Measurements from ENCODE around the gene ST8SIA6.
"Not testable (repeated sequence)": the region's sequence is repeated elsewhere in the genome, so short reads cannot be mapped to it uniquely, and the experiment has no call there.

ST8SIA6 gene

DNA sequence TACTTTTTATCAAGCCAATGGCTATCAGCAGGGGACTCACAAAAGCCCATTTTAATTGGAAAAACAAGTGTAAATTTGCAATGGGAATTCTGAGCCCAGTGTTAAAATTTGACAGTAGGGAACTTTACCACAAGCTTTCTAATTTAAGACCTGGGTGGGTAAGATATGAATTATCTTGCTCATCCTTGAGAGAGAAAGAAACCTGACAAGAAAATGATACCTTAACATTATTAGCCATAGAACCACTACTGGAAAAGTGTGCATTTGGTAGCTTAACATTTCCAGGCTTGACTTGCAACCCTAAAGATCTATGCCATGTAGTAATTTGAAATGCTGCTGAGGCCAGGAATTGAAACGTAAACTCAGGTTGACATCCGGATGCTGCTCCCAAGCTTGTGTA, 2.7 kb upstream of the ST8SIA6 start:
- DNase-seq (ENCODE audit: low read depth in 2 of 2), result no peak

GRCh38 chr10:17456032-17456548, 1.7 kb upstream of the ST8SIA6 start:
- no peak for DNase-seq (ENCODE audit: low read depth in 2 of 2)

DNA sequence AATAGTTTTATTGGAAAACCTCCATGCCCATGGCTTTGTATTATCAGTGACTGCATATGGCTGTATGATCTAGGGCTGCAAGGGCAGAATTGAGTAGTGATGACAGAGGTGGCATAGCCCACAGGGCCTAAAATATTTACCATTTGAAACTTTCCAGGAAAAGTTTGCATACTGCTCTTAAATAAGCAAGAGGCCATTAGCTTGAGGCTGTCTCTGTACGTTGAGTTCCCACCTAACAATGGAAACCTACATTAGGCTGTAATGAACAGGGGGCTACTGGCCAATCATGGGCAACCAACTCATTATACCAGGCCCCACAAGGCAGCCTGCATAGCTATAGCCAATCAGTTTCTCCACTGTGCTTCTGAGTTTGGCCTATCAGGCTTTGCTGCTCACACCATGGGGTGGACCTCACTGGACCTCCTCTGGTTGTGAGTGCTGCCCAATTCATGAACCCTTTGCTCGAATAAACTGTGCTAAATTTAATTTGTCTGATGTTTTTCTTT, 673 bp upstream of the ST8SIA6 start:
- no peak for DNase-seq (ENCODE audit: low read depth in 2 of 2)

DNA sequence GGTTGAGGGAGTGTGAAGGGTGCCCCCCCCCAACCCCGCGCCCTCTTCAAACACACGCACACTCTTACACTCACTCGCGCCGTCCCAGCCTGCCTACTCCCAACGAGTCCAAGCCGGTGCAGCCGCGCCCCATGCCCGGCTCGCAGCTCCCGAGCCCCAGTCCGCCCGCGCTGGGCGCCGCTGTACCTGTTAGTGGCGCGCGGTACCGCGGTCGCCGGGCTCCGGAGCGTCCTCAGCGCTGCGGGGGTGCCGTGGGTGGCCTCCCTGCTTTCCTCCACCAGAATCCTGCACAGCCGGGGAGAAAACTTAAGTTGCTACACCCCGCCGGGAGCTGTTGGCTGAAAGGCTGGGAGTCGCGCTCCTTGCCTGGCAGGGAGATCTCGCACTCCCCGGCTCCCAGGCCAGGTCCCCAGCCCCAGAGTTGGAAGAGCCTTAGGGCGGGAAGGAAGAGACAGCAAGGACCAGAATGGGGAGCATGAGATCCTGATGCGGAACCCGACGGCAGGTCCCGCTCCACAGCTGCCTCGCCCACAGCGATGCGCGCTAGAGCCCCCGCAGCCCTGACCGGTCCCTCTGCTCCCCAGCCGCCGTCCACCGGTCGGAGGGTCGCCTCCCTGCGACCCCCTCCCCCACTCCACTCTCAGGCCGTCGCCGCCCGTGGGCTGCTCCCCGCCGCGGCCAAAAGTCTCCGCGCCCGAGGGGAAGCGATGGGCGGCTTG, 863 bp downstream of the ST8SIA6 start:
- no peak for DNase-seq (ENCODE audit: low read depth in 2 of 2)

DNA sequence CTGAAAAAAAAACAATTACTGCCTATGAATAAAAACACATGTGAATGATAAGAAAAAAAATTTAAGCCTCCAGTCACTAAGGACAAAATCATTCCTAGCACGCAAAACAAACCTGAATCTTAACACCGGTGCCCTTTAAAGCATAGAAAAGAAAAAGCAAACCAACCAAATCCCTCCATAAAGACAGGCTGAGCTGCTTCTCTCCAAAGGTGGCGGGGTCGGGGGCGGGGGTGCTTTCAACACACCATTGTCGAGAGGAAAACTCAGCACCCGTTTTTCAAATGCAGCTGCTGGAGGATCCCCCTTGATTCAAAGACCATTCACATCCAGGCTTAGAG, 1.4 kb downstream of the ST8SIA6 start:
- DNase-seq (ENCODE audit: low read depth in 2 of 2), result no peak

GRCh38 chr10:17452060-17452841, 2.1 kb downstream of the ST8SIA6 start:
- DNase-seq (ENCODE audit: low read depth in 2 of 2), result no peak

- DNase-seq (ENCODE audit: low read depth in 2 of 2), result no peak
Measured at GRCh38 chr10:17450024-17450423, 4.4 kb downstream of the ST8SIA6 start.

DNA sequence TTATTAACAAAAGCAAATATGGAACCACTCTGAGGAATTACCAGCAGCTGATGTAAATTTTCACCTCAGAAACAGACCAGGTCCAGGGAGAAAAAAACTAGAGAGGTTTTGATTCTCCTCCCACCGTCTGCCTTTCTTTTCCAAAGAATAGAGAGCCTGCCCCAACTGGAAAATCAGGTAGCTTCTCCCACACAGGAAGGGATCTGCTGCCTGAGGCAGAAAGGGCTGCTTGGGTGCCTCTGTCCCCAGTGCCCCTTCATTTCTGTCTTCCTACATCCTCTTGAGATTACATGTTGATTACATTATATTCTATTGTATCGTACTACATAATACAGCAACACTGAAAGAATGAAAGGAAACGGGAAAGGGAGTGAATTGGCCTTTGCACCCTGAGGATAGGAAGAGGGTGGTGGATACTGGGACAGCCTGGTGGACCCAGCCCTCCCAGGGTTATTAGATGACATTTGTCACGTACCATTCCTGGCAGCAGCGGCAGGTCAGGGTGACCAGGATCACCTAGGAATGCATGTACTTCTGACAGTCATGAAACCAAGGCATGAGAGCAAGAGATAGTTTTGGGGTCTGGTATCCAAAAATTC, 8.9 kb downstream of the ST8SIA6 start:
- no peak for DNase-seq (ENCODE audit: low read depth in 2 of 2)

DNA sequence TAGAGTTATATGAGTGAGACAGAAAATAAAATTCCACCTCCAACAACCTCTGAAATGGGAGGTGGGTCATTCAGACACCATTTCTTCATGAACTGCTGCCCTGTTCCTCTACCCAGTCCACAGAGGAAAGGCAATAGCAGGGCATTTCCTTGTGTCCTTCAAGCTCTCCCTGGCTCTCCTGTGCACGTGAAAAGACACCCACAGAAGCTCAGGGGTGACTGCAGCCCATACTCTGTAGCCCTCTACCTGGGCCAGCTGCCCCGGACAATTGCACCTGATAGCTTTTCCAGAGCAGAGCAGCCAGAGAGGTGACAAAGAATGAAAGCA, 10.0 kb downstream of the ST8SIA6 start:
- DNase-seq (ENCODE audit: low read depth in 2 of 2), result no peak

GRCh38 chr10:17443707-17444387, 10.5 kb downstream of the ST8SIA6 start:
- no peak for DNase-seq (ENCODE audit: low read depth in 2 of 2)

- DNase-seq (ENCODE audit: low read depth in 2 of 2), result no peak
Measured at GRCh38 chr10:17438583-17438982, 15.8 kb downstream of the ST8SIA6 start.

- DNase-seq (ENCODE audit: low read depth in 2 of 2), result not testable (repeated sequence)
Measured at GRCh38 chr10:17436578-17436977, 17.8 kb downstream of the ST8SIA6 start.

DNA sequence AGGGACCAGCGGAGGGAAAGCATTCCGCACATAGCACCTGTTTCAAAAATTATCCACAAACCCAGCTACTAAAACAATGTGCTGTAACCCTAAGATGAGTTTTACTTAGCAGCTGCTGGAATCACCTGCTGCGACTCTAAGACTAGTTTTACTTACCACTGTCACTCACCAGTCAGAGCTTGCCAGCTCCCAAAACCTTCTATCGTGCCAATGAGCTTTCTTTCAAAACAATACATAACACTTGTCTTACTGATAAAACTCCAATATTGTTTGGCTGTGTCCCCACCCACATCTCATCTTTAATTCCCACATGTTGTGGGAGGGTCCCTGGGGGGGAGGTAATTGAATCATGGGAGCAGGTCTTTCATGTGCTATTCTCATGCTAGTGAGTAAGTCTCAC, 18.4 kb downstream of the ST8SIA6 start:
- no peak for DNase-seq (ENCODE audit: low read depth in 2 of 2)

- no peak for DNase-seq (ENCODE audit: low read depth in 2 of 2)
Measured at GRCh38 chr10:17435187-17435586, 19.2 kb downstream of the ST8SIA6 start.

- DNase-seq (ENCODE audit: low read depth in 2 of 2), result no peak
Measured at GRCh38 chr10:17432723-17433122, 21.7 kb downstream of the ST8SIA6 start.

GRCh38 chr10:17431871-17432311, 22.5 kb downstream of the ST8SIA6 start:
- DNase-seq (ENCODE audit: low read depth in 2 of 2), result no peak

GRCh38 chr10:17430647-17431355, 23.6 kb downstream of the ST8SIA6 start:
- peak; percentile 34 to 43 for DNase-seq (ENCODE audit: low read depth in 2 of 2)

DNA sequence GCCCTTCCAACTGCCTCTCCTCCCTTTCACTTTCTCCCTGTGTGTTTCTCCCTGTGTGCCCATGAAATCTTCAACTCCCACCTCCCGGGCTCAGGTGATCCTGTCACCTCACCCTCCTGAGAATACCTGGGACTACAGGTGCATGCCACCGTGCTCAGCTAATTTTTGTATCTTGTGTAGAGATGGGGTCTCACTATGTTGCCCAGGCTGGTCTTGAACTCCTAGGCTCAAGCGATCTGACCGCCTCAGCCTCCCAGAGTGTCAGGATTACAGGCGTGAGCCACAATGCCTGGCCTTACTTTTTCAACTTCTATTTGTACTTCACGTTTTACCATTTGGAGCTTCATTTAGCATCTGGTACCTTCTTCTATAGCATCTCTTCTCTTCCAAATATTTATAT, 24.9 kb downstream of the ST8SIA6 start:
- DNase-seq (ENCODE audit: low read depth in 2 of 2), result no peak

DNA sequence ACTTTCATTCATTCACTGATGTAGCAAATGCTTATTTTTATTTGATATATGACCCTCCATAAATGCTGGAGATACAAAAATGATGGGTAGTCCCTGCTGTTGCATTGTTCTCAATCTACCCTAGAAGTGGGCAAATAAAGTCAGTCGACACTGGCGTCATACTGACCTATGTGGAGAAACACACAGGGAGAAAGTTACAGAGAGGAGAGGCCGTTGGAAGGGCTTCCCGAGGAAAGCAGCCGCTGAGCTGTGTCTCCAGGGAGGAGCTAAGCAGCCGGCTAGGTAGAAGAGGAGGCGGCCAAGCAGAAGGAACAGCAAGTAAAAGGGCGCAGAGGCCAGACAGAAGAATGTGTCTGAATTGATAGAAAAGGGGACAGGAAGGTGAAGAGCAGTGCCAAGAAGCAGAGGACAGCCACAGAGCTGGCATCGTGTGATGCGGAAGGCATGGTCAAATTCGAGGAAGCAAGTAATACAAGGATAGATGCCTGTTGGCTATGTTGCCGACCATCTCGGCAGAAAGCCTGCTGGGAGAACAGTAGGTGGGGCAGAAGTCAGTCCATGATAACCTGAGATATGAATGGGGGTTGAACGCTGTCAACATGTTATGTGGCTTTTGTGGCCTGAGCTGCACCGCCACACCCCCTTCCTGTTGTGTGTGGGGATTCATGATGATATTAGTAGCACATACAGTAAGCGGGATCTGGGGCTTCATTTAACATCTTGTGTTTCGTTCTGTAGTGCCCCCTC, 25.9 kb downstream of the ST8SIA6 start:
- no peak for DNase-seq (ENCODE audit: low read depth in 2 of 2)

DNA sequence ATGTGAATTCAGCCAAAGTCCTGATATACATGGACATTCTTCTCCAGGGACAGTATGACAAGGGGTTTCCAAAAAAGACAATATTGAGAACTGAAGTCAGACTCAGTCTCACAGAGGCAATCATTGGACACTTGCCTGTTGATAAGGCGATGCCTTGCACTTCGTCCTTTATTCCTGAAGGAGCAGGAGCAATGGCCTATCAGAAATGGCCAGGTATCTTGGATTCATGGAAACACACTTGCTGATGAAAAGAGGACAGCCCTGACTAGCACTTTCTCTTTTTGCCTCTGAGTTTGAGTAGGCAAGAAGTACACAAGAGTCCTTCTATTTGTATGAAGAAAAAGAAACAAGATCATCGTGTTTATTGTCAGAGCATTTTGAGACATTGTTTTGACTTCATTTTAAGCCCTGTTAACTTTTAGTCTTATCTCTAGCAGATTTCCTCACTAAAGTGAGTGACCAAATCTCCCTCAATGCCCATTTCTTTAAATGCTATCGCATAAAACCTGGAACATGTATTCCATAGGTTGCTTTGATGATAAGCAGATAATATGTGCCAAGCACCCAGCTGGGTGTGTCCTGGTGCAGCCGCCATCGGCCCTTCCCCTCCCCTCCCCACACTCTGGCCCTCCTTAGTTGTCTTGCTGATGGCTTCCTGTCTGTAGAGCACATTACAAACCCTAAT, 26.6 kb downstream of the ST8SIA6 start:
- no peak for DNase-seq (ENCODE audit: low read depth in 2 of 2)

Measured in fibroblast of skin of left biceps (primary cell).